Activated CD8-positive, alpha-beta memory T cell treated with anti-CD3 and anti-CD28 coated beads, Interleukin-2, amount 50 U/mL, for 24 hours (primary cell): ENCODE data around the gene PKDREJ.
"Not testable (repeated sequence)": the region's sequence is repeated elsewhere in the genome, so short reads cannot be mapped to it uniquely, and the experiment has no call there.

ENCODE experiments used
- DNase-seq: peaks from one replicate; pipeline ENCODE4 v3.0.0-alpha.2; 2020; ENCODE audit errors: extremely low read depth

Gene PKDREJ

GRCh38 chr22:46288846-46289243 lies 25.7 kb upstream of the PKDREJ start:
- no peak for DNase-seq

DNA sequence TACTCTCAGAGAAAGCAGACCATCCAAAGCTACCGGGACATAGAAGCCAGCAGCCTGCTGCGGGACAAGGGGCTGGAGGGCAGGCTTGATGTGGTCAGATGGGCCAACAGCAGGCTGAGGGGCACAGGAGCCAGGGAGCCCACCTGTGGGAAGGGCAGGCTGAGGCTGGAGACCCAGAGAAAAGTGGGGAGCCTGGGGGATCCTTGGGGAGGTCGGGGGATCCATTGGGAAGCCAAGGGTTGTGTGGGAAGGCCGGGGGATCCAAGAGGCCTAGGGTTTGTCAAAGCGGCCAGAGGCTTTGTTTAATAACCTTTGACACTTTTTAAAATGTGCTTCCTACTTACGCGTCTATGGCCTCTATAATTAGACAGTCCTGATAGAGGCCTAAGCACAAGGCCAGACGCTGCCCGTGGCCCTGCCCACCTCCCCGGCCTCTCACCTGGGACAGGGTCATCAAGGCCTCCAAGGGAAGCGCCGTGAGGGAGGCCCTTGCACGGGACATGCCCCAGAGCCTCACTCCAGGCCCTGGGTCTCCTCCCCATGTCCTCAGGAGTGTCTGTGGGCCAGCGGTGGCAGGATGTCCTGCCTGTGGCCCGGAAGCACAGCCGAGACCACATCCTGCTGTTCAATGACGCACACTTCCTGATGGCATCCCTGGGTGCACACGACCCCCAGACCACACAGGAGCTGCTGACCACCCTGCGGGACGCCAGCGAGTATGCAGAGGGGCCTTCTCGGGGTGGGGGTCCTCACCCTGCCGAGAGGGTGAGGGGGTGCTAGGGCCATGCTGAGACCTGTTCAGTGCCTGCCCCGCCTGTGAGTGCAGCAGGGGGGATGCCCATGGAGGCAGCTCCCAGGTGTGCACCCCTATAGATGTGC lies 25.0 kb upstream of the PKDREJ start:
- no peak for DNase-seq

- DNase-seq, result no peak
These were observed 24.1 kb upstream of the PKDREJ start for GRCh38 chr22:46286941-46287872.

- DNase-seq, result no peak
These were observed 22.9 kb upstream of the PKDREJ start for GRCh38 chr22:46286006-46286405.

DNA sequence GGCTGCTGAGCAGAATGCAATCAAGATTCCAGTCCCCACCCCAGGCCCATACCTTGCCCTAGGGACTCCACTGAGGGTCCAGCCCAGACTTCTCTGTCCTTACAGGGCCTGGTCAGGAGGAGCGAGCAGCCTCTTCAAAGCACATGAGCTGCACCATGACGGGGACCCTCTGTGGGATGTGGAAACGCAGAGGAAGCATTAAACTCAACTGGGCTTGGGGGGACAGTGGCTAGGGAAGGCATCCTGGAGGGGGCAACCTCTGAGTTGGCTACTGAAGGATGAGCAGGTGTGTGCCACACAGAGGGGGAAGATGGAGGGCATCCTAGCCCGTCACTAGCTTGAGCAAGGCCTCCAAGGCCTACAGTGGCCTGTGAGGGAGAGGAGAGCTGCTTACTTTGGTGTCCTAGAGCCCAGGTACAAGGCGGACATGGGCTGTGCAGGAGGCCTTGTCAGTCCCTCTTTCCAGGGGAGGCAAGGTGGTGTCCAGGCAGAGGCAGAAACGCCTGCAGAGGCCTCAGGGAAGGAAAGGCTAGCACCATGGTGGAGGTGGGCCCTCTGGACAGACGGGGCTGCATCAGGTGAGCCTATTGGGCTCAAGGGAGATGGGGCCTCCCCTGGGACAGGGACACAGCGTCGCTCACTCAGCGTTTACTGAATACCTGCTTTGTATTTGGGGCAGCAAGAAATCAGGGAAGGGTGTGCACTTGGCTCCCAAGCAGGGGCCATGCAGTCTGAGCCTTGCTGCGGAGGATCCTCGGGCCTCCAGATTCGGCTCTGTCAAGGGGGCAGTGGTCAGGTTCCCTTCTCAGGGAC lies 18.9 kb upstream of the PKDREJ start:
- DNase-seq, result no peak

GRCh38 chr22:46280999-46281623 lies 18.0 kb upstream of the PKDREJ start:
- DNase-seq, result no peak

- DNase-seq, result no peak
These were observed 17.1 kb upstream of the PKDREJ start for GRCh38 chr22:46280063-46280817.

DNA sequence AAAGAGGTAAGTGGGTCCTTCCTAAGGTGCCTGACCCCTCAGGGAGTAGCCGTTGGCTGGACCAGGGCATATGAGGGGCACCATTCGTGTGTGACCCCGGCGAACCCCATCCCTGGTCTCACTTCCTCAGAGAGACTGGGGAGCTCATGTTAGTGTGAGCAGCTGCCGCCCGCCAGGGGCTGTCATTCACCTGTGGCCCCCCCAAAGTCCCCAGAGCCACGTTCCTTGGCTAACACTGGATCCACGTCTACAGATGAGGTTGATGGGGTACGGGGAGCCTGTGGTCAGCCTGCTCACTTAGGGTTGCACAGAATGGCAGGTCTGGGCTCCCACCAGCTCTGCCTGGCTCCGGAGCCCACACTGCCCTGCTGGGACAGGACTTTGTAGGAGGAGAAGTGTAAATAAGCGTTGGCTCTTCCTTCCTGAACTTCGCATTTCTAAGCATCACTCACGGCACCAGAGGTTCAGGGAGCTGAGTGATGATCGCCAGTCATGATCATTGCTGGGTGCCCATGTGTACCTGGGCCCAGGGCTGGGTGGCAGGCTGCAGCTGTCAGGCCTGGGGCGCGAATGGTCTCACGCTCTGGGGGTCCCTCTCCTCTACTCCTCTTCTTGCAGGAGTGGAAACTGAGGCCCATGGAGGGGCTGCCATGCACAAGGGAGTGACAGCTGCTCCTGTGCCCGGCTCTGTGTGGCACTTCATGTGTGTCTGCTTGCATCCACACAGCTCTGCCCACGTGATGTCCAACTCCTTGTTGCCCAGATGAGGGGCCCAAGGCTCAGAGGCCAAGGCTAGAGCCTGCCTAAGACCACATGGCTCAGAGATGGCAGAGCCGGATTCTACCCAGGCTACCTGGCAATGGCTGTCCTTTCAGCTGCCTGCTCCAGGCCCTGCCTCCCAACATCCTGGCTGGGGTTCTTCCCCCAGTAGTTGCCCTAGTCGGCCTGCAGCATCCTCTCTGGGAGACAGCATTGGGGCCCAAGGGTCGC lies 15.8 kb upstream of the PKDREJ start:
- no peak for DNase-seq

DNA sequence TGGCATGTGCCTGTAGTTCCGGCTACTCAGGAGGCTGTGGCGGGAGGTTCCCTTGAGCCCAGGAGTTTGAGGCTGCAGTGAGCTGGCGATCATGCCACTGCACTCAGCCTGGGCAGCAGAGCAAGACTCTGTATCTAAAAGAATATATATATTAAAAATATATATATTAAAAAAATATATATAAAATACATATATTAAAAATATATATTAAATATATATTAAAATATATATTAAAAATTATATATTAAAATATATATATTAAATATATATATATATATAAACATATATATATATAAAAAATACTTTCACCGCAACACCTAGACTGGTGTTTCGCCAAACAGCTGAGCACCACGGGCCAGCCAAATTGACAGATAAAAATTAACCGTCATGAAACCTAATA lies 13.4 kb upstream of the PKDREJ start:
- DNase-seq, result no peak

DNA sequence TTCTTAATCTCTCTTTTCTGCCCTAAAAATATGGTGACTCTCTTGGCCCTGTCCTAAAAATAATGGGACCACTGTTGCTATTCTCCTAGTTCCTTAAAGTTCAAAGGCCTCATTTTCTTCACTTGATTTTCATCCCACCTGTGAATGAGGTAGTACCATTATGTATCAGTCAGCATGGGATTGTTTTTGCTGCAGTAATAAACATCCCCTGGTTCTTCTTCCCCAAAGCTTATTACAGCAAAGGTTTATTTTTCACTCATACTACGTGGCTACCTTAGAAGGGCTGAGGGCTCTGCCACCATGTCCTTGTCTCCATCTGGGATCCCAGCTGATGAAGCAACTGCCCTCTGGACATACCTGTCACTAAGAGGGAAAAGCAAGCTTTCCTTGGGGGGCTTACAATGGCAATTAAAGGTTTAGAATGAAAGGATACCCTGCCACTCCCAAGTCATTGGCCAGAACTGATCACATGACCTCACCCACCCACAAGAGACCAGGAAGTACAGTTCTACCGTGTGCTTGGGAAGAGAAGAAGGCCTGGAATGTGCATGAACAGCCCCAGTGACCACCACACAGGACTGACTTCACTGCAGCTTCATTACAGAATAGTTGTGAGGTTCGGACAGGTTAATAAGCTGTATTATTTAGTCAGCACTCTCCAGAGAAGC lies 12.4 kb upstream of the PKDREJ start:
- no peak for DNase-seq

GRCh38 chr22:46274381-46274780 lies 11.2 kb upstream of the PKDREJ start:
- no peak for DNase-seq

- DNase-seq, result no peak
These were observed 10.4 kb upstream of the PKDREJ start for GRCh38 chr22:46273432-46274148.

DNA sequence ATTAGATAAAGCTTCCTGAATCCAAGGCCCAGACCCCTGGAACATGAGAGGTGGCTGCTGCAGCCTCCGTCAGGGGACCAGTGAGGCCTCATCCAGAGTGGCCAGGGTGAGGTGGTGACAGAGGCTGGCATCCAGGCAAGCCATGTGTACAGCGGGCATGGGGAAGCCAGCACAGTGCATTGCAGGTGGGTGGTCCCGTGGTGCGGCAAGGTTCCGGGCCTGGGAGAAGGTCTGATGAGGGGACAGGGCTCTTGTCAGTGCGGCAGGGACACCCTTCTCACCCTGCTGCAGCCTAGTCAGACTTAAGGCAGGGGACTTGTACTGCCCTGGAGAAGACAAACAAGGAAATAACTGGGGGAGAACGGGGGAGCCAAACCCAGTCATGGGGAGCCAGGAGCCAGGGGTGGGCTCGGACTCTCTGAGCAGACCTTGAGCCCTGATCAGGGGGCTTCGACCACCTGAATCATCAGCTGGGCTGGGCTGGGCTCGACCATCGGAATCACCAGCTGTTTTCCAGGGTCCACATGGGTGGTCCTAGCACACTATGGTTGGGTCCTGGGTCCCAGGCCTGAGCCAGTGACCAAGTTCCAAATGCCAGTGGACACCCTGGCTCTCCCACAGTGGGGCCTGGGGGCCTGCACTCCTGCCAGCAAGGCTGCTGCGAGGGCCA lies 9.8 kb upstream of the PKDREJ start:
- no peak for DNase-seq

DNA sequence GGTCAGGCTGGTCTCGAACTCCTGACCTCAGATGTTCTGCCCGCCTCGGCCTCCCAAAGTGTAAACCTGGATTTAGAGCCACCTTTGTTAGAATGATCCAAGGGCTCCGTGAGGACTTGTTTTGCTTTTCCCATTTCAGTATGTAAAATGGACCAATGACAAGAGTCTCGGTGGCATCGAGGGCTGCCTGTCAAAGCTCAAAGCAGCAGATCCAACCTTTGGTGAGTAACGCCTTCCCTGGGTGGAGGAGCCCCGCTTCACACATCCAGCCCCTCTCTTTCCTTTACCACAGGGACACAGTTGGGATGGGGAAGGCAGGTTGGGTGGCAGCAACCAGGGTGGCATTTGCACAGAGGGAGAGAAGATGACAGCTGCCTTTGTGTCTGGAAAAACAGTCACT lies 9.1 kb upstream of the PKDREJ start:
- no peak for DNase-seq

DNA sequence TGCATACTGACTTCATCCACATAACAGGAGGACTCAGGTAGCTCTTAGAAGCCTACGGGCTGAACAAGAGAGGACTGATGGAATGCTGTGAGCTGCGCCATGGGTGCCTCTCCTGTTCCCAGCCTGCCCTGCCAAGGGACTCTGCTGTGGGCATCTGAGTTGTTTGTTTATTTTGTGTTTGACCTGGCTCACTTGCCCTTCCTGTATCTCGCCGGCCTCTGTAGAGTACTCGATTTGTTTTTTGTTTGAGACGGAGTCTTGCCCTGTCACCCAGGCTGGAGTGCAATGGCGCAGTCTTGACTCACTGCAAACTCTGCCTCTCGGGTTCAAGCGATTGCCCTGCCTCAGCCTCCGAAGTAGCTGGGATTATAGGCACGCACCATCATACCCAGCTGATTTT lies 6.4 kb upstream of the PKDREJ start:
- DNase-seq, result no peak

- DNase-seq, result no peak
These were observed 4.5 kb upstream of the PKDREJ start, which contains the start of gene TTC38 for GRCh38 chr22:46267431-46268279. Gene TTC38 (plus strand): TSS chr22:46268008. CDS start chr22:46268040, 32 bp downstream.

- DNase-seq, result not testable (repeated sequence)
These were observed 2.5 kb upstream of the PKDREJ start for GRCh38 chr22:46265627-46266026.
